ENCODE results near the gene PPT1. TPM values are rescaled to one million over a fixed set of nuclear protein-coding genes. Genes with fewer than 3 reads are reported as not detected.

PPT1 gene
- total and polyA plus RNA-seq, 2 of the 8 experiments (the other 6 are each of a cell fraction or from before 2014, with no cell fraction given): 77.1 to 150 TPM

DNA sequence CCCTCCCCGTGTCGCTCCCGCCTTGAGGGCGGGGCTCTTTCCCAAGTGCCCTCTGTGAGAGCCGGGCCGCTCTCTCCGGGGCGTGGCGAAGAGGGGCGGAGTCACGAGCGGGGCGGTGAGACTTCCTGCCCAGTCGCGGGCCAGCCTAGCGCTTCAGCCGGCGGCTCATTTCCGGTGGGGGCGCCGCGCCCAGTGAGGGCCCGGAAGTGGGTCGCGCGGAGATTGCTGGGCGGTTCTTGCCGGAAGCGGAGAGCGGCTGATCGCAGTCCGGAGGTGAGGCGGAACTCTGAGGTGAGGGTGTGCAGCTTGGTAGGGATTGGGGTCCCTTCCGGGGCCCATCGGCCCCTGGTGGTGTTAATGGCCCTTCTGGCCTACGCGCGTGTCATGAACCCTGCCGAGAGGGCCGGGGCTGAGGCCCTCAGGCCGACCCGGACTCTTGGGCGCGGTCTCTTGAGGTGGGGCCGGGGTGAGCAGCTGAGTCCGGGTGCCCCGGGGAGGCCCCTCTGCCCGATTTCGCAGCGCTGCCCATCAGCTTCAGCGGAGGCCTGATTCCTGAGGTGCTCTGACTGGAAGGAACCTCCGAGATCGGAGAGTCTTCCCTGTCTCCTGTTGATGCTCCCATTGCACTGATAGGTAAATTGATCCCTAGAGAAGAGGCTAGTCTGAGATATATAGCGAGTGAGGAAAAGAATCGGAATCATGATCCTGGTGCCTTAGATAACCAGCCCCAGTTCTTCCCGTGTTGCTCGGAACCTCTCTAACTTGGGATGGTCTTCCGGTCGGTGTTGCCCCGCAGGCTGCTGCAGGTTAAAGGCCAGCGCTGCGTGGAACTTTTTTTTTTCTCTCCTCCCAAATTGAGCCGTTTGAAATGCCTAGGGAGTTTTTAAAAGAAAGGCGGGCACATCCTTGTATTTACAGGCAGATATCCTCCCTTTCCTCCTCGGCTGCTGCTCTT, 56.3 kb downstream of the PPT1 start, which contains the start of gene CAP1:
Gene CAP1, plus strand, starts transcription at position 219 of the 955 bp plus-strand sequence. CDS start 18,618 bp downstream, outside the sequence.
- peak within 1 kb of the TSS; percentile 96 for H3K4ac ChIP-seq (replicated peaks; ENCODE audit: insufficient read length, low read depth, low read length)
- peaks cover 0 to 4% (median 0%) of the 10 kb centered on the region in 4 experiments; a peak in 2 of 8 replicates for H3K36me3 ChIP-seq (ENCODE audit: control insufficient read depth in 2 of 4, insufficient read depth in 4 of 4, low read length in 3 of 4)
- H3K56ac ChIP-seq (replicated peaks; ENCODE audit: insufficient read length, low read depth, low read length): peak within 1 kb of the TSS; percentile 69
- peaks cover 4% of the 10 kb centered on the region for H3K23me2 ChIP-seq (ENCODE audit: low read depth, low read length)
- no peak within 1 kb of the TSS for H2BK120ac ChIP-seq (replicated peaks; ENCODE audit: low read depth, low read length)
- POLR2A ChIA-PET (ENCODE audit: partially characterized antibody): interaction anchor here (0.6 to 2.8 kb wide), 39 partner anchors 8 to 651 kb away, joined by 3 to 17 read pairs (median 5); partner anchors contain the start of genes MYCL, NFYC, ZFP69B and ZMPSTE24
- H3K4me1 ChIP-seq (replicated peaks in 1 of 4; ENCODE audit: control insufficient read depth in 3 of 4, insufficient read depth in 4 of 4, low read length in 3 of 4): peaks cover 3 to 7% (median 3%) of the 10 kb centered on the region in 4 experiments; a peak in 4 of 7 replicates
- H2BK12ac ChIP-seq (ENCODE audit: low read depth, low read length): peak within 1 kb of the TSS; percentile 95
- H3K4me2 ChIP-seq (ENCODE audit: insufficient read depth in 1 of 2, low read depth in 2 of 2, low read length in 2 of 2): peak within 1 kb of the TSS; percentile 80 to 85
- peak within 1 kb of the TSS; percentile 99 for H3K18ac ChIP-seq (ENCODE audit: extremely low read depth, low read length)
- WGBS, 2 experiments (ENCODE audit: extremely low coverage in 1 of 2, insufficient coverage in 1 of 2, insufficient read length in 1 of 2, insufficient replicate concordance in 2 of 2, low coverage in 1 of 2, low lambda C conversion rate in 2 of 2, missing lambda C conversion rate in 1 of 2): 3% methylated on average over 58 of the region's 65 CpGs; no CpG with 5 or more reads in 1 of the 2 experiments
- peak within 1 kb of the TSS; percentile 98 for H2BK5ac ChIP-seq (ENCODE audit: low read depth, low read length)
- H4K20me1 ChIP-seq (replicated peaks in 1 of 2; ENCODE audit: control insufficient read depth in 1 of 2, insufficient read depth in 2 of 2, low read length in 2 of 2): peaks cover 0 to 12% of the 10 kb centered on the region in 2 experiments
- H2AFZ ChIP-seq (ENCODE audit: low read length): no peak within 1 kb of the TSS; the same call in 1 of the 2 replicates
- peak within 1 kb of the TSS; percentile 82 for H4K5ac ChIP-seq (ENCODE audit: insufficient read length, low read depth, low read length)
- peak within 1 kb of the TSS; percentile 95 for H4K91ac ChIP-seq (replicated peaks; ENCODE audit: insufficient read length, low read length)
- peaks cover 22 to 49% of the 10 kb centered on the region in 2 experiments for H3K79me2 ChIP-seq (ENCODE audit: control insufficient read depth in 1 of 2, insufficient read depth in 2 of 2, low read length in 2 of 2)
- H3K9me3 ChIP-seq (ENCODE audit: insufficient read depth in 2 of 2, low read depth in 1 of 2, low read length in 1 of 2): no peaks in the 10 kb centered on the region
- H2BK15ac ChIP-seq (ENCODE audit: low read length): peak within 1 kb of the TSS; percentile 72; the same call in 1 of the 2 replicates
- H4K8ac ChIP-seq (ENCODE audit: extremely low read depth, insufficient read depth, low read length): peak within 1 kb of the TSS; percentile 95
- H3K14ac ChIP-seq (ENCODE audit: insufficient read length): no peak within 1 kb of the TSS
- no peak within 1 kb of the TSS for H3K23ac ChIP-seq (ENCODE audit: insufficient read length)
- peaks cover 5% of the 10 kb centered on the region for H3K79me1 ChIP-seq (ENCODE audit: low read depth, low read length)
- peak within 1 kb of the TSS; percentile 79 to 99 (median 93) for H3K4me3 ChIP-seq (ENCODE audit: extremely low read depth in 1 of 4, insufficient read depth in 2 of 4, low read depth in 3 of 4, low read length in 4 of 4)
- H2AK5ac ChIP-seq (ENCODE audit: low read depth, low read length): peak within 1 kb of the TSS; percentile 46; the same call in 1 of the 2 replicates
- H3K27me3 ChIP-seq (replicated peaks in 1 of 4; ENCODE audit: control insufficient read depth in 3 of 4, extremely low read depth in 1 of 4, insufficient read depth in 3 of 4, low read length in 3 of 4): no peaks in the 10 kb centered on the region
- FAIRE-seq (no peak), DNase-seq (ENCODE audit: low read depth in 1 of 2, low spot score in 2 of 2) (peak; percentile 97 to 99)
- H3K27ac ChIP-seq (ENCODE audit: low read depth, low read length): peak within 1 kb of the TSS; percentile 96
- no peak within 1 kb of the TSS for H2BK20ac ChIP-seq (ENCODE audit: low read length)
- CTCF ChIA-PET (ENCODE audit: partially characterized antibody): interaction anchor here (0.7 to 1.6 kb wide), 3 partner anchors 16 to 63 kb away, joined by 3 to 5 read pairs (median 3); no protein-coding TSS in a partner anchor
- peak within 1 kb of the TSS; percentile 92 to 99 (median 94) for H3K9ac ChIP-seq (replicated peaks in 1 of 4; ENCODE audit: extremely low read depth in 1 of 4, low read depth in 3 of 4, low read length in 3 of 4)
- no peak for TF ChIP-seq EZH2 (IDR thresholded peaks at IDR 0.05; ENCODE audit: low read depth, low read length, severe bottlenecking)

Measured in H1 (cell line).